GM12892 (cell line): ENCODE measurements around the gene PNRC1.

Source experiments
- POLR2A ChIP-seq: IDR thresholded peaks from 2 replicates; pipeline ENCODE4 v1.6.1; 2011; ENCODE audit warnings: low read depth, low read length, control low read depth
- POLR2AphosphoS5 ChIP-seq: IDR thresholded peaks from 2 replicates; pipeline ENCODE4 v1.6.1; 2011; ENCODE audit warnings: low read depth, low read length, control low read depth

DNA sequence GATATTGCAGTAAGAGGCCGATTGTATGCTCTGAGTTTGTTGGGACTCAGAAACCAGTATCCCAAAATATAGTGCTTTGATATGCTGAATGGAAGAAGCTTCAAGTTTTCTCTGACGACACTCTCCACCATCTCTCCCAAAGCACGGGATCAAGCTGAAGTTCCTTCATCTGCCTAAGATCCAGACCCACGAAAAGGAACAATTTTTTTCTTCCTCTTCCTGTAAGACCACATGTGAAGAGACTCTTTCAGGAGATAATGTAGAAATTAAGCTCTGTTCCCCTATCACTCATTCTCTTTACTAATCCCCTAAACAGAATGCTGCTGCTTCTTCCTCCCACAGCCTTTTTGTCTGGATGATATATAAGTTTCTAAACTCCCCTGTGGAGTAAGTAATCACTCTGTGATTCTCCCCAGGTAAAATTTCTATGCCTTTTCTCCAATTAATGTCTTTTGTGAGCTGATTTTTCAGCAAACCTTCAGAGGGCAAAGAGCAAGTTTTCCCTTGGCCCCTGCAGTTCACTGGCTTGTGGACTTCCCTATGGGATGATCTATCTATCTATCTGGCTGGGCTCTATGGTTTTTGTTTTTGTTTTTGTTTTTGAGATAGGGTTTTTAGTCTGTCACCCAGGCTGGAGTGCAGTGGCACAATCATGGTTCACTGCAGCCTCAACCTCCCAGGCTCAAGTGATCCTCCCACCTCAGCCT, 13.5 kb upstream of the PNRC1 start:
- TF ChIP-seq POLR2A (no peak), POLR2AphosphoS5 (no peak)
